HCT116 (cell line): Measurements from ENCODE around the gene POLE3. TPM values are rescaled to one million over a fixed set of nuclear protein-coding genes. Genes with fewer than 3 reads are reported as not detected.

Source experiments
- ATAC-seq: fragments of 200-7000 bp; cut with Tn5 transposase; 2 replicates; pipeline ENCODE4 v1.9.1; 2020; ENCODE audit warnings: mild to moderate bottlenecking, moderate library complexity
- BruUV-seq: library from RNA; stranded (reverse); fragments of 400-500 nt; replicated peaks from 2 replicates; lab custom pipeline; 2021; lab: Mats Ljungman, UMichigan
- CTCF ChIA-PET: fragments of 300-600 bp; sonication (Branson Sonifier 250); formaldehyde crosslinking; loops from one replicate; lab custom pipeline; 2021; ENCODE audit warnings: antibody characterized with exemption; lab: Charles Lee
- POLR2A ChIA-PET: fragments of 300-600, 350-600 bp; sonication (Branson Sonifier 250); formaldehyde crosslinking; loops from one replicate; lab custom pipeline; 2021; ENCODE audit warnings: antibody characterized with exemption; lab: Charles Lee
- RAD21 ChIA-PET, 2 experiments: fragments of 300-600 bp; sonication (Branson Sonifier 250); formaldehyde crosslinking; loops; one replicate each; lab custom pipeline; 2023; ENCODE audit warnings: low total read pairs in 2 of 2; ENCODE audit not compliant: uncharacterized antibody in 2 of 2, unreplicated experiment in 2 of 2, low non-redundant PET in 1 of 2; lab: Charles Lee
- DNase-seq: peaks from one replicate; pipeline ENCODE4 v3.0.0-alpha.2; 2010; ENCODE audit warnings: low read depth, low spot score
- H2AFZ ChIP-seq: fragments of 200-600 bp; shearing (Covaris generic), sonication (generic); 2 replicates; pipeline ENCODE4 v1.6.1; 2017; ENCODE audit warnings: low read depth, mixed run types, mixed read lengths, antibody characterized with exemption, low read length; ENCODE audit not compliant: poor library complexity, severe bottlenecking
- H3K27ac ChIP-seq: 2 replicates; pipeline ENCODE4 v1.5.1; 2012; ENCODE audit warnings: low read depth, low read length
- H3K27me3 ChIP-seq: fragments of 200-600 bp; sonication (generic); 2 replicates; pipeline ENCODE4 v1.6.1; 2016; ENCODE audit warnings: mixed run types, low read length, mixed read lengths; ENCODE audit not compliant: insufficient read depth
- H3K36me3 ChIP-seq, 2 experiments: fragments of 200-500 bp in 1 of 2; fragments of 200-600 bp in 1 of 2; sonication (Bioruptor generic) in 1 of 2; sonication (generic) in 1 of 2; 2 replicates each; pipeline versions ENCODE4 v1.5.1 to v1.6.1; 2014 to 2016; ENCODE audit warnings: low read length in 2 of 2, inconsistent platforms in 1 of 2, mixed read lengths in 1 of 2, mixed run types in 1 of 2; ENCODE audit not compliant: insufficient read depth in 2 of 2, control insufficient read depth in 1 of 2
- H3K4me1 ChIP-seq, 2 experiments: fragments of 200-600 bp in 1 of 2; sonication (generic) in 1 of 2; 2 replicates each; pipeline versions ENCODE4 v1.5.1 to v1.6.1; 2012 to 2017; ENCODE audit warnings: low read length in 2 of 2, inconsistent platforms in 1 of 2, mild to moderate bottlenecking in 1 of 2, mixed read lengths in 1 of 2, mixed run types in 1 of 2, moderate library complexity in 1 of 2; ENCODE audit not compliant: insufficient read depth in 2 of 2, control insufficient read depth in 1 of 2
- H3K4me2 ChIP-seq: fragments of 200-600 bp; sonication (generic); 2 replicates; pipeline ENCODE4 v1.6.1; 2017; ENCODE audit warnings: mixed run types, low read length, mixed read lengths
- H3K4me3 ChIP-seq, 2 experiments: fragments of 200-600 bp in 1 of 2; sonication (generic) in 1 of 2; replicated peaks in 1 of 2; 2 replicates each; pipeline ENCODE4 v1.5.1; 2011 to 2016; ENCODE audit warnings: low read length in 2 of 2, control low read depth in 1 of 2, low read depth in 1 of 2, mild to moderate bottlenecking in 1 of 2, mixed read lengths in 1 of 2, mixed run types in 1 of 2
- H3K79me2 ChIP-seq: fragments of 200-600 bp; sonication (generic); 2 replicates; pipeline ENCODE4 v1.6.1; 2017; ENCODE audit warnings: mild to moderate bottlenecking, mixed run types, low read length, moderate library complexity, mixed read lengths; ENCODE audit not compliant: insufficient read depth
- H3K9ac ChIP-seq: fragments of 200-600 bp; sonication (generic); 2 replicates; pipeline ENCODE4 v1.6.1; 2016; ENCODE audit warnings: low read length, mixed read lengths
- H3K9me2 ChIP-seq: fragments of 200-600 bp; sonication (generic), shearing (Covaris generic); 2 replicates; pipeline ENCODE4 v1.6.1; 2017; ENCODE audit warnings: mixed run types, mild to moderate bottlenecking, moderate library complexity; ENCODE audit not compliant: insufficient read depth
- H3K9me3 ChIP-seq, 2 experiments: fragments of 200-500 bp in 1 of 2; fragments of 200-600 bp in 1 of 2; sonication (Bioruptor generic) in 1 of 2; sonication (generic) in 1 of 2; 2 replicates each; pipeline ENCODE4 v1.6.1; 2014 to 2017; ENCODE audit warnings: low read length in 2 of 2, mixed read lengths in 2 of 2, inconsistent platforms in 1 of 2, low read depth in 1 of 2, mild to moderate bottlenecking in 1 of 2, mixed run types in 1 of 2, moderate library complexity in 1 of 2; ENCODE audit not compliant: control insufficient read depth in 1 of 2, insufficient read depth in 1 of 2
- H4K20me1 ChIP-seq: fragments of 200-600 bp; sonication (generic), shearing (Covaris generic); 2 replicates; pipeline ENCODE4 v1.6.1; 2017; ENCODE audit warnings: mixed run types, mild to moderate bottlenecking, moderate library complexity; ENCODE audit not compliant: insufficient read depth
- POLR2AphosphoS5 ChIP-seq: IDR thresholded peaks from 2 replicates; pipeline ENCODE4 v1.6.1; 2011; ENCODE audit warnings: mild to moderate bottlenecking, low read depth, low read length, moderate library complexity
- RAD21 ChIP-seq: IDR thresholded peaks from 2 replicates; pipeline ENCODE4 v1.6.1; 2012; ENCODE audit warnings: low read depth, mild to moderate bottlenecking
- REST ChIP-seq: IDR thresholded peaks from 2 replicates; pipeline ENCODE4 v1.6.1; 2012; ENCODE audit warnings: low read depth
- ZFX ChIP-seq: fragments of 450-650 bp; IDR thresholded peaks from 2 replicates; pipeline ENCODE4 v1.6.1; 2017
- intact Hi-C: fragments of 100-400 bp; cut with micrococcal nuclease; formaldehyde crosslinking; loops from 2 replicates; pipeline ENCODE4 v1.10.0; 2022
- total RNA-seq: library from RNA; stranded (reverse); gene quantifications from one replicate; pipeline ENCODE4 v1.2.1, GENCODE V29; 2021; ENCODE audit not compliant: unreplicated experiment

Gene POLE3
- total RNA-seq, 1 experiment from 2014 or later: 65.1 TPM

- Histone ChIP-seq H3K9me2 (no peaks in the 10 kb centered on the region), H3K4me2 (no peak overlapping the region), H3K4me1 (peaks cover 8 to 12% of the 10 kb centered on the region in 2 experiments), H3K36me3 (no peaks in the 10 kb centered on the region; a peak in 1 of 4 replicates), H3K27ac (no peak overlapping the region), H3K79me2 (no peaks in the 10 kb centered on the region), H4K20me1 (no peaks in the 10 kb centered on the region), H3K9me3 (no peaks in the 10 kb centered on the region), H3K9ac (no peak overlapping the region), H3K4me3 (no peak overlapping the region), H3K27me3 (no peaks in the 10 kb centered on the region), H2AFZ (no peak overlapping the region)
- DNase-seq: no peak
- BruUV-seq: no TSS peak
- ChIA-PET RAD21 (no interaction called here), POLR2A (no interaction called here), CTCF (no interaction called here)
- ATAC-seq: no peak
- intact Hi-C loops: no loop called here
- TF ChIP-seq RAD21 (no peak), ZFX (no peak), REST (no peak), POLR2AphosphoS5 (no peak)
Observed at GRCh38 chr9:113397203-113397631, 13.3 kb downstream of the POLE3 start.
